ENCODE results near the gene TRIM41.

TRIM41 gene

DNA sequence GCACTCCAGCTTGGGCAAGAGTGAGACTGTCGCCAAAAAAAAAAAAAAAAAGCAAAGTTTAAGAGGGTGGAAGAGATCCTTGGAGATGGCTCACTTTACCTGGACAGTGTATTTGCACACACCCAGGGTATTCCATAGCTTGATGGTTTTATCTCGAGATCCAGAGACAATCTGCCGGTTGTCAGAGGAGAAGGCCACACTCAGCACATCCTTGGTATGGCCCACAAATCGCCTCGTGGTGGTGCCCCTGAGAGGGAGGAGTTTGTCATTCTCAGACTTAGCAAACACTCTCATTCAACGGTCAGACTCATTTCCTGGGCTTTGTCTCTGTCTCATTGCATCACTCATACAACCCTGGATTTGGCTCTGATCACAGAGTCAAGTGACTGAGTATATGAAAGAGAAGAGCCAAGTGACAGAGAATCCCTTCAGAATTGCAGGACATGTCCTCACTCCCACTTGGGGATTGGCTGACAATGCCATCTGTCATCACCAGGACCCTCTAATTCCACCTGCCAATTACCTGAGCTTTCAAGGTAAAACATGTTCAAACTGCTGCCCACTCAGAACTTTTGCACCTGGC lies 18.4 kb downstream of the TRIM41 start:
- peaks cover 14% of the 10 kb centered on the region for H3F3A ChIP-seq (ENCODE audit: insufficient read depth, low read length)
- TF ChIP-seq, protein P1, sequence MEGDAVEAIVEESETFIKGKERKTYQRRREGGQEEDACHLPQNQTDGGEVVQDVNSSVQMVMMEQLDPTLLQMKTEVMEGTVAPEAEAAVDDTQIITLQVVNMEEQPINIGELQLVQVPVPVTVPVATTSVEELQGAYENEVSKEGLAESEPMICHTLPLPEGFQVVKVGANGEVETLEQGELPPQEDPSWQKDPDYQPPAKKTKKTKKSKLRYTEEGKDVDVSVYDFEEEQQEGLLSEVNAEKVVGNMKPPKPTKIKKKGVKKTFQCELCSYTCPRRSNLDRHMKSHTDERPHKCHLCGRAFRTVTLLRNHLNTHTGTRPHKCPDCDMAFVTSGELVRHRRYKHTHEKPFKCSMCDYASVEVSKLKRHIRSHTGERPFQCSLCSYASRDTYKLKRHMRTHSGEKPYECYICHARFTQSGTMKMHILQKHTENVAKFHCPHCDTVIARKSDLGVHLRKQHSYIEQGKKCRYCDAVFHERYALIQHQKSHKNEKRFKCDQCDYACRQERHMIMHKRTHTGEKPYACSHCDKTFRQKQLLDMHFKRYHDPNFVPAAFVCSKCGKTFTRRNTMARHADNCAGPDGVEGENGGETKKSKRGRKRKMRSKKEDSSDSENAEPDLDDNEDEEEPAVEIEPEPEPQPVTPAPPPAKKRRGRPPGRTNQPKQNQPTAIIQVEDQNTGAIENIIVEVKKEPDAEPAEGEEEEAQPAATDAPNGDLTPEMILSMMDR (IDR thresholded peaks at IDR 0.05; ENCODE audit: low read length) = no peak
- no peak for TF ChIP-seq EZH2 (IDR thresholded peaks at IDR 0.05; ENCODE audit: borderline replicate concordance, low read length)

DNA sequence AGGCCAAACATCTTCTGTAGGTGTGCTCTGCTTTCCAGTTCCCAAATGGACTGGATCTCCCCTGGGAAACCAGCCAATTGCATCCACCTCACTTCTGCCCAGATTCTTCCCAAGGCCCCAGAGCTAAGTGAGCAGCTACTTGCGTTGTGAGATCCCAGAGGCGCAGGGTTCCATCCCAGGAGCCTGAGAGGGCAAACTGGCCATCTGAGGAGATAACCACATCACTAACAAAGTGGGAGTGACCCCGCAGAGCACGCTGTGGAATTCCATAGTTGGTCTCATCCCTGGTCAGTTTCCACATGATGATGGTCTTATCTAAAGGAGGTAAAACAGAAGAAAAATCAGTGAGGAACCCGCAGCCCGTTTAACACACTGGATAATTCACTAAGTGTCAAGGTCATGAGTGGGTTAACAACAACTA lies 19.0 kb downstream of the TRIM41 start:
- no peak overlapping the region for H2AFZ ChIP-seq (ENCODE audit: low read length)
- peaks cover 10% of the 10 kb centered on the region for H3F3A ChIP-seq (ENCODE audit: insufficient read depth, low read length)
- peak overlapping the region; percentile 90 for H3K4me2 ChIP-seq (ENCODE audit: low read length)
- peak overlapping the region; percentile 99 for H3K9ac ChIP-seq (ENCODE audit: low read length)
- H3K4me1 ChIP-seq (ENCODE audit: insufficient read depth, low read length, severe bottlenecking) = peaks cover 38% of the 10 kb centered on the region
- peak overlapping the region; percentile 94 for H3K27ac ChIP-seq (ENCODE audit: low read depth, low read length, poor library complexity, severe bottlenecking)
- no peaks in the 10 kb centered on the region for H3K27me3 ChIP-seq (ENCODE audit: insufficient read depth, low read length)
- no peaks in the 10 kb centered on the region for H4K20me1 ChIP-seq (ENCODE audit: insufficient read depth, low read length)
- H3K79me2 ChIP-seq (ENCODE audit: insufficient read depth, low read length) = peaks cover 24% of the 10 kb centered on the region
- no peak for TF ChIP-seq EZH2 (IDR thresholded peaks at IDR 0.05; ENCODE audit: borderline replicate concordance, low read length)
- TF ChIP-seq, protein P1 (IDR thresholded peaks at IDR 0.05; ENCODE audit: low read length) = no peak
- H3K36me3 ChIP-seq (ENCODE audit: insufficient read depth, low read length) = peaks cover 65% of the 10 kb centered on the region
- no peaks in the 10 kb centered on the region for H3K9me3 ChIP-seq (ENCODE audit: low read length)
- no peaks in the 10 kb centered on the region for H3K9me2 ChIP-seq (ENCODE audit: low read depth, low read length)
- peak overlapping the region; percentile 96 for H3K4me3 ChIP-seq (ENCODE audit: low read depth, low read length, poor library complexity, severe bottlenecking)

More for the DNA sequence above, 18.4 kb downstream of the TRIM41 start:
- no peaks in the 10 kb centered on the region for H3K27me3 ChIP-seq (ENCODE audit: insufficient read depth, low read length)
- peaks cover 24% of the 10 kb centered on the region for H3K79me2 ChIP-seq (ENCODE audit: insufficient read depth, low read length)
- no peaks in the 10 kb centered on the region for H3K9me2 ChIP-seq (ENCODE audit: low read depth, low read length)
- H3K4me3 ChIP-seq (ENCODE audit: low read depth, low read length, poor library complexity, severe bottlenecking) = peak overlapping the region; percentile 96
- H3K4me2 ChIP-seq (ENCODE audit: low read length) = peak overlapping the region; percentile 90
- H3K4me1 ChIP-seq (ENCODE audit: insufficient read depth, low read length, severe bottlenecking) = peaks cover 35% of the 10 kb centered on the region
- no peaks in the 10 kb centered on the region for H4K20me1 ChIP-seq (ENCODE audit: insufficient read depth, low read length)
- peak overlapping the region; percentile 94 for H3K27ac ChIP-seq (ENCODE audit: low read depth, low read length, poor library complexity, severe bottlenecking)
- H3K9ac ChIP-seq (ENCODE audit: low read length) = peak overlapping the region; percentile 99; the same call in 1 of the 2 replicates
- no peaks in the 10 kb centered on the region for H3K9me3 ChIP-seq (ENCODE audit: low read length)
- H2AFZ ChIP-seq (ENCODE audit: low read length) = no peak overlapping the region
- peaks cover 70% of the 10 kb centered on the region for H3K36me3 ChIP-seq (ENCODE audit: insufficient read depth, low read length)

DNA sequence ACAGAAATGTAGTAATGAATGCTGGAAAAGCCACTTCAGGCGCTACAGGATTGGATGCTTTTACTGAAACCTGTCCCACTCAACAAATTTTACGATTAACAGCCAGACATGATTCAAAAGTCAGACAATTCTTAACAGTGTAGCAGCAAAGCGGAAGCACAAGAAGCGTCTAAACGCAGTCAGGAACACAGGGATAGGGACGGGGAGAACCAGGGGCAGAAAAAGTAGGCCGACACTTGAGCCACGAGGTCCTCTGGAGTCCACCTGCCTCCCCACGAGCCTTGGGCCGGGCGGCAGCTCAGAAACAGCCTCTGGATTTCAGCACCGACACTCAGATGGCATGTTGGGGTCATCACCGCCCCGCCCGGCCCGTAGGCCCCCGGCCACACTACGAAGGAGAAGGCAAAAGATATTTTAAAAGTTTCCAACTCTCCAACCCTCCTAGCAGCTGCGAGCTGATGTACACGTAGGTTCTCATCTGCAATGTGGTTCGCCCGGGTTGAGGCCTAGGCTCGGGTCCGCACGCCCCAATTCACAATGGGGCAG lies 20.0 kb downstream of the TRIM41 start:
- Histone ChIP-seq H2AFZ (ENCODE audit: low read length) (no peak overlapping the region), H3K79me2 (ENCODE audit: insufficient read depth, low read length) (peaks cover 24% of the 10 kb centered on the region), H4K20me1 (ENCODE audit: insufficient read depth, low read length) (no peaks in the 10 kb centered on the region), H3K9me2 (ENCODE audit: low read depth, low read length) (no peaks in the 10 kb centered on the region), H3K4me2 (ENCODE audit: low read length) (peak overlapping the region; percentile 90), H3K9ac (ENCODE audit: low read length) (peak overlapping the region; percentile 99), H3K36me3 (ENCODE audit: insufficient read depth, low read length) (peaks cover 54% of the 10 kb centered on the region), H3K4me3 (ENCODE audit: low read depth, low read length, poor library complexity, severe bottlenecking) (peak overlapping the region; percentile 96), H3F3A (ENCODE audit: insufficient read depth, low read length) (0 out of 2 replicates have a peak, but pooled peaks cover 3% of the 10 kb centered on the region), H3K9me3 (ENCODE audit: low read length) (no peaks in the 10 kb centered on the region), H3K27ac (ENCODE audit: low read depth, low read length, poor library complexity, severe bottlenecking) (peak overlapping the region; percentile 94), H3K4me1 (ENCODE audit: insufficient read depth, low read length, severe bottlenecking) (peaks cover 47% of the 10 kb centered on the region), H3K27me3 (ENCODE audit: insufficient read depth, low read length) (no peaks in the 10 kb centered on the region)
- no peak for TF ChIP-seq EZH2 (IDR thresholded peaks at IDR 0.05; ENCODE audit: borderline replicate concordance, low read length)
- TF ChIP-seq, protein P1 (IDR thresholded peaks at IDR 0.05; ENCODE audit: low read length) = no peak

Data from OCI-LY1 (cell line).